ENCODE data around the gene TMEM107. TPM values are rescaled to one million over a fixed set of nuclear protein-coding genes. Genes with fewer than 3 reads are reported as not detected.
A peak's percentile ranks its signal among the peaks of the same experiment; 100 is the strongest.

TMEM107 gene
- total RNA-seq, 1 donor from 2014 or later: 1.6 TPM

GRCh38 chr17:8137645-8138373, 38.4 kb downstream of the TMEM107 start:
- TF ChIP-seq CTCF (IDR thresholded peaks at IDR 0.05): no peak
- Histone ChIP-seq H3K27me3 (no peaks in the 10 kb centered on the region), H3K9me3 (no peaks in the 10 kb centered on the region), H3K4me3 (peak overlapping the region in 1 of 2 donors; percentile 36), H3K27ac (peak overlapping the region; percentile 77), H3K4me1 (peaks cover 4 to 16% of the 10 kb centered on the region in 2 donors), H3K36me3 (peaks cover 36 to 37% of the 10 kb centered on the region in 2 donors)
- intact Hi-C loops (cut with DNase I): loop anchor here (1.0 to 5.0 kb wide), 4 partner anchors 14 to 111 kb away; partner anchors contain the start of genes CTC1, HES7 and PFAS
- DNase-seq (ENCODE audit: low spot score in 2 of 2): no peak

GRCh38 chr17:8133941-8134340, 42.2 kb downstream of the TMEM107 start:
- TF ChIP-seq CTCF (IDR thresholded peaks at IDR 0.05): no peak
- H3K9me3 ChIP-seq: no peaks in the 10 kb centered on the region
- no peaks in the 10 kb centered on the region for H3K36me3 ChIP-seq
- H3K27ac ChIP-seq: no peak overlapping the region
- no peak for DNase-seq (ENCODE audit: low spot score in 2 of 2)
- intact Hi-C loops (cut with DNase I): no loop called here
- H3K4me3 ChIP-seq: no peak overlapping the region
- H3K27me3 ChIP-seq: no peaks in the 10 kb centered on the region
- peaks cover 0 to 6% of the 10 kb centered on the region in 2 donors for H3K4me1 ChIP-seq

GRCh38 chr17:8133399-8133798, 42.8 kb downstream of the TMEM107 start:
- Histone ChIP-seq H3K9me3 (no peaks in the 10 kb centered on the region), H3K36me3 (no peaks in the 10 kb centered on the region), H3K27ac (no peak overlapping the region), H3K4me1 (peaks cover 0 to 6% of the 10 kb centered on the region in 2 donors), H3K4me3 (no peak overlapping the region), H3K27me3 (no peaks in the 10 kb centered on the region)
- TF ChIP-seq CTCF (IDR thresholded peaks at IDR 0.05): no peak
- intact Hi-C loops (cut with DNase I): no loop called here
- no peak for DNase-seq (ENCODE audit: low spot score in 2 of 2)

- Histone ChIP-seq H3K4me1 (no peaks in the 10 kb centered on the region), H3K36me3 (no peaks in the 10 kb centered on the region), H3K4me3 (no peak overlapping the region), H3K9me3 (no peaks in the 10 kb centered on the region), H3K27me3 (no peaks in the 10 kb centered on the region), H3K27ac (no peak overlapping the region)
- no peak for DNase-seq (ENCODE audit: low spot score in 2 of 2)
- TF ChIP-seq CTCF (IDR thresholded peaks at IDR 0.05): no peak
- intact Hi-C loops (cut with DNase I): no loop called here
Observed at GRCh38 chr17:8131844-8132441, 44.2 kb downstream of the TMEM107 start.

GRCh38 chr17:8128125-8128784, 47.9 kb downstream of the TMEM107 start:
- H3K9me3 ChIP-seq: no peaks in the 10 kb centered on the region
- no peak overlapping the region for H3K4me3 ChIP-seq
- no peak overlapping the region for H3K27ac ChIP-seq
- TF ChIP-seq CTCF (IDR thresholded peaks at IDR 0.05): no peak
- DNase-seq (ENCODE audit: low spot score in 2 of 2): no peak
- intact Hi-C loops (cut with DNase I): no loop called here
- H3K4me1 ChIP-seq: peaks cover 14 to 24% of the 10 kb centered on the region in 2 donors
- H3K27me3 ChIP-seq: no peaks in the 10 kb centered on the region
- H3K36me3 ChIP-seq: no peaks in the 10 kb centered on the region

All from ascending aorta (tissue), 2 donors.